Astrocyte (in vitro differentiated cells and primary cell): ENCODE results near the gene TGM1.

ENCODE experiments used
- CTCF ChIP-seq: IDR thresholded peaks from 2 replicates; pipeline ENCODE4 v1.5.1; 2011; ENCODE audit warnings: low read depth, mild to moderate bottlenecking, inconsistent platforms, low read length, moderate library complexity; ENCODE audit not compliant: insufficient read depth
- EZH2 ChIP-seq: IDR thresholded peaks from 2 replicates; pipeline ENCODE4 v1.6.1; 2012; ENCODE audit warnings: mild to moderate bottlenecking, low read length, inconsistent platforms; ENCODE audit not compliant: insufficient read depth

- TF ChIP-seq CTCF (no peak), EZH2 (no peak)
These were observed 28.6 kb downstream of the TGM1 start for GRCh38 chr14:24234095-24235005.
